ENCODE data around the gene RASSF8. TPM values are rescaled to one million over a fixed set of nuclear protein-coding genes. Genes with fewer than 3 reads are reported as not detected.

Gene RASSF8
- polyA plus RNA-seq, 1 donor (not counting 4 experiments of a cell fraction or from before 2014, with no cell fraction given), result 10.5 TPM

- FAIRE-seq (no peak), DNase-seq (ENCODE audit: low read depth, low spot score) (no peak)
- Histone ChIP-seq H3K4me3 (ENCODE audit: control insufficient read depth in 2 of 3, extremely low read depth in 1 of 3, insufficient read depth in 2 of 3, low read depth in 1 of 3, low read length in 3 of 3) (no peak overlapping the region), H3K4me2 (ENCODE audit: control insufficient read depth, extremely low read depth, insufficient read depth, low read depth, low read length) (no peak overlapping the region), H3K9me3 (ENCODE audit: control insufficient read depth, low read depth, low read length) (no peaks in the 10 kb centered on the region), H3K4me1 (ENCODE audit: control insufficient read depth, extremely low read depth, insufficient read depth, low read length) (peaks cover 3% of the 10 kb centered on the region), H3K36me3 (ENCODE audit: control insufficient read depth in 2 of 2, extremely low read depth in 1 of 2, insufficient read depth in 2 of 2, low read length in 2 of 2) (no peaks in the 10 kb centered on the region), H3K79me2 (ENCODE audit: control insufficient read depth, insufficient read depth, low read length) (peaks cover 6% of the 10 kb centered on the region), H3K9ac (ENCODE audit: control insufficient read depth, extremely low read depth, insufficient read depth, low read length) (no peak overlapping the region), H3K27me3 (ENCODE audit: control insufficient read depth, extremely low read depth, insufficient read depth, low read length) (no peaks in the 10 kb centered on the region), H3K27ac (ENCODE audit: control insufficient read depth, insufficient read depth, low read length) (no peak overlapping the region), H2AFZ (ENCODE audit: control insufficient read depth, low read length) (no peak overlapping the region), H4K20me1 (ENCODE audit: control insufficient read depth, extremely low read depth, insufficient read depth, low read length) (no peaks in the 10 kb centered on the region), H3K9me1 (ENCODE audit: control insufficient read depth, extremely low read depth, insufficient read depth, low read length) (peaks cover 4% of the 10 kb centered on the region)
- TF ChIP-seq EZH2 (IDR thresholded peaks at IDR 0.05; ENCODE audit: low read length), result no peak
- TF ChIP-seq, protein P1, sequence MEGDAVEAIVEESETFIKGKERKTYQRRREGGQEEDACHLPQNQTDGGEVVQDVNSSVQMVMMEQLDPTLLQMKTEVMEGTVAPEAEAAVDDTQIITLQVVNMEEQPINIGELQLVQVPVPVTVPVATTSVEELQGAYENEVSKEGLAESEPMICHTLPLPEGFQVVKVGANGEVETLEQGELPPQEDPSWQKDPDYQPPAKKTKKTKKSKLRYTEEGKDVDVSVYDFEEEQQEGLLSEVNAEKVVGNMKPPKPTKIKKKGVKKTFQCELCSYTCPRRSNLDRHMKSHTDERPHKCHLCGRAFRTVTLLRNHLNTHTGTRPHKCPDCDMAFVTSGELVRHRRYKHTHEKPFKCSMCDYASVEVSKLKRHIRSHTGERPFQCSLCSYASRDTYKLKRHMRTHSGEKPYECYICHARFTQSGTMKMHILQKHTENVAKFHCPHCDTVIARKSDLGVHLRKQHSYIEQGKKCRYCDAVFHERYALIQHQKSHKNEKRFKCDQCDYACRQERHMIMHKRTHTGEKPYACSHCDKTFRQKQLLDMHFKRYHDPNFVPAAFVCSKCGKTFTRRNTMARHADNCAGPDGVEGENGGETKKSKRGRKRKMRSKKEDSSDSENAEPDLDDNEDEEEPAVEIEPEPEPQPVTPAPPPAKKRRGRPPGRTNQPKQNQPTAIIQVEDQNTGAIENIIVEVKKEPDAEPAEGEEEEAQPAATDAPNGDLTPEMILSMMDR (optimal IDR thresholded peaks at IDR 0.05 in 1 of 3, IDR thresholded peaks at IDR 0.05 in 1 of 3, conservative IDR thresholded peaks at IDR 0.05 in 1 of 3; ENCODE audit: extremely low read depth in 1 of 3, insufficient read depth in 2 of 3, low read length in 3 of 3), result no peak
- dilution Hi-C loops (cut with MboI; ENCODE audit: extremely low pct_ligation_motif_present, low sequenced_read_pairs), result no loop called here
Measured at GRCh38 chr12:26042645-26043044, 84.2 kb downstream of the RASSF8 start.

GRCh38 chr12:26043135-26044006, 84.9 kb downstream of the RASSF8 start:
- DNase-seq (ENCODE audit: low read depth, low spot score) (no peak), FAIRE-seq (peak; percentile 46)
- Histone ChIP-seq H3K9ac (ENCODE audit: control insufficient read depth, extremely low read depth, insufficient read depth, low read length) (no peak overlapping the region), H3K4me2 (ENCODE audit: control insufficient read depth, extremely low read depth, insufficient read depth, low read depth, low read length) (peak overlapping the region; percentile 18), H3K27me3 (ENCODE audit: control insufficient read depth, extremely low read depth, insufficient read depth, low read length) (no peaks in the 10 kb centered on the region), H3K79me2 (ENCODE audit: control insufficient read depth, insufficient read depth, low read length) (peaks cover 6% of the 10 kb centered on the region), H3K4me1 (ENCODE audit: control insufficient read depth, extremely low read depth, insufficient read depth, low read length) (peaks cover 3% of the 10 kb centered on the region), H4K20me1 (ENCODE audit: control insufficient read depth, extremely low read depth, insufficient read depth, low read length) (no peaks in the 10 kb centered on the region), H3K27ac (ENCODE audit: control insufficient read depth, insufficient read depth, low read length) (no peak overlapping the region), H3K4me3 (ENCODE audit: control insufficient read depth in 2 of 3, extremely low read depth in 1 of 3, insufficient read depth in 2 of 3, low read depth in 1 of 3, low read length in 3 of 3) (no peak overlapping the region), H2AFZ (ENCODE audit: control insufficient read depth, low read length) (peak overlapping the region; percentile 12), H3K36me3 (ENCODE audit: control insufficient read depth in 2 of 2, extremely low read depth in 1 of 2, insufficient read depth in 2 of 2, low read length in 2 of 2) (no peaks in the 10 kb centered on the region), H3K9me1 (ENCODE audit: control insufficient read depth, extremely low read depth, insufficient read depth, low read length) (peaks cover 2% of the 10 kb centered on the region), H3K9me3 (ENCODE audit: control insufficient read depth, low read depth, low read length) (no peaks in the 10 kb centered on the region)
- dilution Hi-C loops (cut with MboI; ENCODE audit: extremely low pct_ligation_motif_present, low sequenced_read_pairs), result no loop called here
- TF ChIP-seq, protein P1 (optimal IDR thresholded peaks at IDR 0.05 in 1 of 3, IDR thresholded peaks at IDR 0.05 in 1 of 3, conservative IDR thresholded peaks at IDR 0.05 in 1 of 3; ENCODE audit: extremely low read depth in 1 of 3, insufficient read depth in 2 of 3, low read length in 3 of 3), result no peak
- TF ChIP-seq EZH2 (IDR thresholded peaks at IDR 0.05; ENCODE audit: low read length), result no peak

All from keratinocyte (primary cell).